ENCODE results near the gene FGF3.

FGF3 gene

DNA sequence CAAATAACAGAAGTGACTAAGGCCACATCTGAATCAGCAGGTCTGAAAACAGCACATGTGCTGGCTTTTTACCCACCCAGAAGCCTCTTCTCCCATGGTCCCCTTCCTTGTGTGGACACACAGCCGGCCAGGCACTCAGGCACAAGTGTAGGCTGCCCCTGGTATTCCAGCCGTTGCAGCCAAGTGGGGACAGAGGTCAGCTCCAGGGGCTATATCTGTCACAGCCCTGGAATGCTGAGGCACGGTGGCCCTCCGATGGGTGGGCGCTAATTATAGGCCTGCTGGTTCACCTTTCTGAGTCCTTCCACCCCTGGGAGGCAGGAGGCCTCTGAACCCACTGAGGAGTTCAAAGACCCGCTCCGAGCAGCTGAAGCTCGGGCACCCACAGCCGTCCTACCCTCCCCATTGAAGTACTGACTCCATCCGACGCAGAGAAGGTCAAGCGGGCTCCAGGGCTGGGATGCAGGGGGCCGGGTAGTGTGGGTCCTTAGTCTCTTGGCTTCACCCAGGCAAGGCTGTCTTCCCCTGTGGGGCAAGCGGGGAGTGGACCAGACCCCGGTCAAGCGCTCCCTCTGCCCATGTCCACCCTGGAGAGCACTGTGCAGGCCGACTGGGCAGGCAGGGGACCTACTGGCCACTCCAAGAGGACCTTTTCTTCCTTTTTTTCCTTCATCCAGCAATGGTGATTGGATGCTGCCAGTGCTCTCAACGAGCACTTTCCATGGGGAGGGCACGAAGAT, 14.3 kb downstream of the FGF3 start:
- TF ChIP-seq, protein P1, sequence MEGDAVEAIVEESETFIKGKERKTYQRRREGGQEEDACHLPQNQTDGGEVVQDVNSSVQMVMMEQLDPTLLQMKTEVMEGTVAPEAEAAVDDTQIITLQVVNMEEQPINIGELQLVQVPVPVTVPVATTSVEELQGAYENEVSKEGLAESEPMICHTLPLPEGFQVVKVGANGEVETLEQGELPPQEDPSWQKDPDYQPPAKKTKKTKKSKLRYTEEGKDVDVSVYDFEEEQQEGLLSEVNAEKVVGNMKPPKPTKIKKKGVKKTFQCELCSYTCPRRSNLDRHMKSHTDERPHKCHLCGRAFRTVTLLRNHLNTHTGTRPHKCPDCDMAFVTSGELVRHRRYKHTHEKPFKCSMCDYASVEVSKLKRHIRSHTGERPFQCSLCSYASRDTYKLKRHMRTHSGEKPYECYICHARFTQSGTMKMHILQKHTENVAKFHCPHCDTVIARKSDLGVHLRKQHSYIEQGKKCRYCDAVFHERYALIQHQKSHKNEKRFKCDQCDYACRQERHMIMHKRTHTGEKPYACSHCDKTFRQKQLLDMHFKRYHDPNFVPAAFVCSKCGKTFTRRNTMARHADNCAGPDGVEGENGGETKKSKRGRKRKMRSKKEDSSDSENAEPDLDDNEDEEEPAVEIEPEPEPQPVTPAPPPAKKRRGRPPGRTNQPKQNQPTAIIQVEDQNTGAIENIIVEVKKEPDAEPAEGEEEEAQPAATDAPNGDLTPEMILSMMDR (IDR thresholded peaks at IDR 0.05; ENCODE audit: low read depth, low read length, missing control alignments), result no peak
- no peak overlapping the region for H3K4me3 ChIP-seq (ENCODE audit: low read depth, low read length)

DNA sequence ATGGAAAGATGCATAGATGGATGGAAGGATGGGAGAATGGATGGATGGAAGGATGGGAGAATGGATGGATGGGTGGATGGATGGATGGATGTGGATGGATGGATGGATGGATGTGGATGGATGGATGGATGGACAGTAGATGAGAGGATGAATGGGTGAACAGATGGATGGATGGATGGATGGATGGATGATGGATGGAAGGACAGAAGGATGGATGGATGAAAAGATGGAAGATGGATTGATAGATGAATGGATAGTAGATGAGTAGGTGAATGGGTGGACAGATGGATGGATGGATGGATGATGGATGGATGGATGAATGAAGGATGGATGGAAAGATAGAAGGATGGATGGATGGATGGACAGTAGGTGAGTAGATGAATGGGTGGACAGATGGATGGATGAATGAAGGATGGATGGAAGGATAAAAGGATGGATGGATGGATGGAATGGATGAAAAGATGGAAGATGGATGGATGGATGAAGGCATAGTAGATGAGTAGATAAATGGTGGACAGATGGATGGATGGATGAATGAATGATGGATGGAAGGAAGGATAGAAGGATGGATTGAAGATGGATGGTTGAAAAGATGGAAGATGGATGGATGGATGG, 15.5 kb downstream of the FGF3 start:
- DNase-seq (ENCODE audit: low read depth), result no peak
- H3K4me3 ChIP-seq (ENCODE audit: low read depth, low read length), result no peak overlapping the region
- TF ChIP-seq, protein P1 (IDR thresholded peaks at IDR 0.05; ENCODE audit: low read depth, low read length, missing control alignments), result no peak

More for the DNA sequence above, 14.3 kb downstream of the FGF3 start:
- no peak for DNase-seq (ENCODE audit: low read depth)

DNA sequence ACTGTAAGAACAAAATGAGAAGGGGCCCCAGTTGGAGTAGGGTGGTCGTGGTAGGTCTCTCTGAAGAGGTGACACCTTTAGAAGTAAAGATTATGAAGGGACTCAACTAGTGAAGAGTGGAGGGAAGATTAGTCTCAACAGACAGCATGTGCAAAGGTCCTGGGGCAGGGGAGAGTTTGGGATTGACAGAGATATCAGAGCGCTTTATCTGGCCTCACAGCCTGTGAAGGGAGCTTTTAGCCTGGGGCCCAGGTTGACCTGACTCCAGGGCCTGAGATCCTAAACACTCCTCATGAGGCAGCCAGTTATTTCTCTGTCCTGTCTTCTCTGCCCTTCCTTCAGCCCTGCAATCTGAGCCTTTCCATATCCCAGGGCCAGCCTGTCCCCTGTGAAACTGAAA, 16.2 kb downstream of the FGF3 start:
- TF ChIP-seq, protein P1 (IDR thresholded peaks at IDR 0.05; ENCODE audit: low read depth, low read length, missing control alignments), result no peak
- DNase-seq (ENCODE audit: low read depth), result no peak
- H3K4me3 ChIP-seq (ENCODE audit: low read depth, low read length), result no peak overlapping the region

DNA sequence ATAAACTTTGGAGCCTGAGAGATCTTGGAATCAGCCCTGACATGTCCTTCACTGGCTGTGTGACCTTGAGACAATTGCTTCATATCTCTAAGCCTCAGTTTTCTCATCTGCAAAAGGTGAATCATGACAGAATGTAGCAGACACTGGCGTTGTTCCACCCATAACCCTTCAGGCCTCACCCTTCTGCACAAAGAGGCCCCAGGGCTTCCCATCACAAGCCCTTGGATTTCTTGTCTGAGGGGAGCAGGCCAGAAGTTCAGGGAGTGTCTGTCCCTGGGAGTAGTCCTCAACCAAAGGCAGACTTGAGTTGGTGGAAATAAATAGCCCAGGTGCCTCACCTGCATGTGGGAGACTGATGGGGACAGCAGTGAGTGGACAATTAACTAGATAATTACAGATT, 16.6 kb downstream of the FGF3 start:
- no peak for DNase-seq (ENCODE audit: low read depth)
- TF ChIP-seq, protein P1 (IDR thresholded peaks at IDR 0.05; ENCODE audit: low read depth, low read length, missing control alignments), result no peak
- no peak overlapping the region for H3K4me3 ChIP-seq (ENCODE audit: low read depth, low read length)

DNA sequence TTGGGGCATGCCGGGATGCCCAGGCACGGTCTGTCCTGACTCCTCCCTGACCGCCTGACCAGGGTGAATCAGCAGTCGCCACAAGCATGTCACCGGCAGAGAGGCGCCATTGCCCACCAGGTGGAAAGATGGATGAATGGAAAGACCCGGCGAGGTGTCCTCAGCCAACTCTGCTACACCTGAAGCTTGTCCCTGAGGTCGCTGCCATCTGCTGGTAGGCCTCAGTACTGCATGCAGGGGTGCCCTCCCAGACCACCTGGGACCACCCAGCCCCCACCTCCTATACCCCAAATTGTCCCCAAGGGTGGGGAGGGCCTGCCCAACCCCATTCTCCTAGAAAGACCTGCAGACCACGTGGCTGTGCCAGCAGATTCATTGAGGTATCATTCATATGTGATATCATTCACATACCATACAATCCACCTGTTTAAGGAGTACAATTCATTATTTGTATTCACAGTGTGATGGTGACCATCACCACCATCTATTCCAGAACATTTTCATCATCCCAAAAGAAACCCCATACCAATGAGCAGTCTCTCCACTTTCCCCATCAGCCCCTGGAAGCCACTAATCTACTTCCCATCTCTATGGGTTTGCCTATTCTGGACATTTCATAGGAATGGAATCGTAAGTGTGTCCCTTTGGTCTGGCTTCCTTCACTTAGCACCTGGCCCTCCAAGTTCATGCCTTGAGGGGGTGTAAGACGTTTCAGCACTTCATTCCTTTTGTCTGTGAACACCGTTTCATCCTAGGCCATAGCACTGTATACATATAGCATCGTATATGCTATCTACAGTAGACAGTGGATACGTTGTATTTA, 17.5 kb downstream of the FGF3 start:
- no peak for DNase-seq (ENCODE audit: low read depth)
- no peak overlapping the region for H3K4me3 ChIP-seq (ENCODE audit: low read depth, low read length)
- TF ChIP-seq, protein P1 (IDR thresholded peaks at IDR 0.05; ENCODE audit: low read depth, low read length, missing control alignments), result peak; percentile 87

DNA sequence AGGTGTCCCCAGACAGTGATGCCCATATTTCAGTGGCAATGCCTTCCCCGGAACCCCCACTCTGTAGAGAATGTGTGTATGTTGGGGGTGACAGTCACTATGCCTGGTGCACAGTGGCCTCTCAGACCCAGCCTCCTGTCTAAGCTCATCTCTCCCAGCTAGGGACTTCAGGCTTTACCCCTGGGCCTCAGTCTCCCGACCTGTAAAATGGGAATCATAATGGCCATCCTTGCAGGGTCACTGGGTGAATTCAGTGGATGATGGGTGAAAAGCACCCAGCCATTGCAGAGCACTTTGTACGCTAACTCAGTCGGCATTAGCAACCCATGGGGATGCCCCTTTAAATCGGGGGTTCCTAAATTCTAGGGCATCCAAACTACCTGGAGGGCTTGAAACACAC, 18.9 kb downstream of the FGF3 start:
- H3K4me3 ChIP-seq (ENCODE audit: low read depth, low read length), result no peak overlapping the region
- DNase-seq (ENCODE audit: low read depth), result no peak
- TF ChIP-seq, protein P1 (IDR thresholded peaks at IDR 0.05; ENCODE audit: low read depth, low read length, missing control alignments), result no peak
